Type B pancreatic cell (in vitro differentiated cells): ENCODE data around the gene SATB1. TPM values are rescaled to one million over a fixed set of nuclear protein-coding genes. Genes with fewer than 3 reads are reported as not detected.

Source experiments
- DNase-seq: peaks from one replicate; pipeline ENCODE4 v3.0.0; 2021; ENCODE audit warnings: mixed read lengths; ENCODE audit not compliant: unreplicated experiment; ENCODE audit errors: extremely low spot score
- H3K27ac Mint-ChIP-seq: 2 replicates; pipeline ENCODE4 v1.8.0; 2021; ENCODE audit warnings: mild to moderate bottlenecking, mixed read lengths
- H3K27me3 Mint-ChIP-seq: 2 replicates; pipeline ENCODE4 v1.8.0; 2021; ENCODE audit warnings: mixed read lengths
- H3K36me3 Mint-ChIP-seq: 2 replicates; pipeline ENCODE4 v1.8.0; 2021; ENCODE audit warnings: mixed read lengths
- H3K4me1 Mint-ChIP-seq: one replicate; pipeline ENCODE4 v1.8.0; 2021; ENCODE audit warnings: mixed read lengths; ENCODE audit not compliant: unreplicated experiment
- H3K4me3 Mint-ChIP-seq: 2 replicates; pipeline ENCODE4 v1.8.0; 2021; ENCODE audit warnings: mild to moderate bottlenecking, mixed read lengths
- H3K9me3 Mint-ChIP-seq: 2 replicates; pipeline ENCODE4 v1.8.0; 2021; ENCODE audit warnings: mixed read lengths
- CTCF ChIP-seq: fragments of 200-600 bp; sonication (generic); conservative IDR thresholded peaks from 2 replicates; pipeline ENCODE4 v1.5.0; 2021; ENCODE audit warnings: antibody characterized with exemption, mild to moderate bottlenecking
- total RNA-seq: library from RNA; stranded (reverse); gene quantifications from 2 replicates; pipeline ENCODE4 v1.2.1, GENCODE V29; 2021; ENCODE audit warnings: low replicate concordance

SATB1 gene
- total RNA-seq, 1 donor from 2014 or later, result 39.9 TPM

GRCh38 chr3:18363338-18363737 is 61.8 kb downstream of the SATB1 start:
- no peaks in the 10 kb centered on the region for H3K27me3 Mint-ChIP-seq
- H3K4me3 Mint-ChIP-seq, result no peak overlapping the region
- H3K36me3 Mint-ChIP-seq, result peaks cover 20% of the 10 kb centered on the region
- H3K27ac Mint-ChIP-seq, result no peak overlapping the region
- no peaks in the 10 kb centered on the region for H3K4me1 Mint-ChIP-seq
- H3K9me3 Mint-ChIP-seq, result no peaks in the 10 kb centered on the region
- no peak for DNase-seq
- no peak for TF ChIP-seq CTCF

GRCh38 chr3:18357747-18358146 is 67.4 kb downstream of the SATB1 start:
- Mint-ChIP-seq H3K27me3 (no peaks in the 10 kb centered on the region), H3K36me3 (peaks cover 7% of the 10 kb centered on the region)

GRCh38 chr3:18355832-18356231 is 69.3 kb downstream of the SATB1 start:
- Mint-ChIP-seq H3K9me3 (no peaks in the 10 kb centered on the region), H3K27me3 (no peaks in the 10 kb centered on the region), H3K4me3 (no peak overlapping the region), H3K36me3 (peaks cover 12% of the 10 kb centered on the region), H3K4me1 (peaks cover 34% of the 10 kb centered on the region), H3K27ac (no peak overlapping the region)
- DNase-seq, result no peak
- TF ChIP-seq CTCF, result no peak

More at GRCh38 chr3:18357747-18358146, 67.4 kb downstream of the SATB1 start:
- Mint-ChIP-seq H3K27ac (no peak overlapping the region), H3K4me1 (peaks cover 25% of the 10 kb centered on the region), H3K4me3 (no peak overlapping the region), H3K9me3 (no peaks in the 10 kb centered on the region)
- no peak for TF ChIP-seq CTCF
- DNase-seq, result no peak

- H3K9me3 Mint-ChIP-seq, result no peaks in the 10 kb centered on the region
- no peaks in the 10 kb centered on the region for H3K27me3 Mint-ChIP-seq
- TF ChIP-seq CTCF, result no peak
- H3K36me3 Mint-ChIP-seq, result peaks cover 7% of the 10 kb centered on the region
- H3K4me3 Mint-ChIP-seq, result no peak overlapping the region
- DNase-seq, result no peak
- no peak overlapping the region for H3K27ac Mint-ChIP-seq
- peaks cover 34% of the 10 kb centered on the region for H3K4me1 Mint-ChIP-seq
Observed at GRCh38 chr3:18354701-18355100, 70.4 kb downstream of the SATB1 start.

GRCh38 chr3:18351823-18352744 is 73.1 kb downstream of the SATB1 start:
- TF ChIP-seq CTCF, result no peak
- peaks cover 34% of the 10 kb centered on the region for H3K4me1 Mint-ChIP-seq

More at GRCh38 chr3:18351823-18352744, 73.1 kb downstream of the SATB1 start:
- peaks cover 13% of the 10 kb centered on the region for H3K36me3 Mint-ChIP-seq
- peak overlapping the region; percentile 61 for H3K27ac Mint-ChIP-seq
- no peaks in the 10 kb centered on the region for H3K9me3 Mint-ChIP-seq
- no peak for DNase-seq
- no peak overlapping the region for H3K4me3 Mint-ChIP-seq
- H3K27me3 Mint-ChIP-seq, result no peaks in the 10 kb centered on the region
